ENCODE results near the gene LYPD5. TPM values are rescaled to one million over a fixed set of nuclear protein-coding genes. Genes with fewer than 3 reads are reported as not detected.
A peak's percentile ranks its signal among the peaks of the same experiment; 100 is the strongest.
"Not testable (repeated sequence)": the region's sequence is repeated elsewhere in the genome, so short reads cannot be mapped to it uniquely, and the experiment has no call there.

The LYPD5 gene
- polyA plus RNA-seq, 3 donors, result 0.42 to 0.71 (median 0.47) TPM

DNA sequence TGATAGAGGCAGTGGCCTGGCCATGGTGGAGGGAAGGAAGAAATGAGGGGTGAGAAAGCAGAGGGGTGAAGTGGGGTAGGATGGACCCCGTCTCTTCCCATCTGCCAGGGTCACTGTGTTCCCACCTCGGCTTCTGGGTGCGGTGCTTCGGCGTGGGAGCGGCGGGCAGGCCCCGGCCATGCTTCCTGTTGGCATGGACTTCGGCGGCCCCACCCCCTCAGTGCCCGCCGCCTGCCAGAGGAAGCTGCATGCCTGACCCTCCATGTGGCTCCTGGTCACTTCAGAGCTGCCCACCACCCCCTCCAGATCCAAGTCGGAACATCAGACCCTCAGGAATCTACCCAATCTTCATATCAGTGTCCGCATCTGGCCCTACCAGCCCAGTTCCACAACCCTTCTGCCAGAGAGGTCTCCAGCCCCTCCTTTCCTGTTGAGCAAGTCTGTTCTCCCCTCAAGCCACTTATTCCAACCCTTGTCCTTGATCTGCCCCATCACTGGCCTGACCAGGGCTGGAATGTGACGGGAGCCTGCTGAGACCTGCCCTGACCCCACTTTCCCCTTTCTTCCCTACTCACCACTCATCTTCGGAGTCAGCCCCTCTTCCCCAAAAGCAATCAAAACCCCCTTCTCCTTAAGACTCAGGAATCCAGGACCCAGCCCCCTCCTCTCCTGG lies 23.0 kb downstream of the LYPD5 start:
- DNase-seq (ENCODE audit: low read depth in 3 of 3, low spot score in 2 of 3), result no peak

DNA sequence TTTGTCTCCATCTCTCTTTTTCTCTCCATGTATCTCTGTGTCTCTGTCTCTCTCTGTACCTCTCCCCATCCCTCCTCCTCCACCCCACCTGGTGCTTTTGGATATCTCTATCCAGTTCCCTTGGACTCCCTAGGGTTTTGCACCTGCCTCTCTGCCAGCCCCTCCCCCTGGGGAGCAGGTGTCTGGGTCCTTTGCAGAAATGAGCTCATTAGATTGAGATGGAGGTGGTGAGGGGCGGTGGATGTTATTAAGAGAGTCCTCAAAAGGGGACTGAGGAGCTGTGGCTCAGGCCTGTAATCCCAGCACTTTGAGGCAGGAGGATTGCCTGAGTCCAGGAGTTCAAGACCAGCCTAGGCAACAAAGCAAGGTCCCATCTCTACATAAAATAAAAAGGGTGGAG lies 23.6 kb downstream of the LYPD5 start:
- DNase-seq (ENCODE audit: low read depth in 3 of 3, low spot score in 2 of 3), result no peak

DNA sequence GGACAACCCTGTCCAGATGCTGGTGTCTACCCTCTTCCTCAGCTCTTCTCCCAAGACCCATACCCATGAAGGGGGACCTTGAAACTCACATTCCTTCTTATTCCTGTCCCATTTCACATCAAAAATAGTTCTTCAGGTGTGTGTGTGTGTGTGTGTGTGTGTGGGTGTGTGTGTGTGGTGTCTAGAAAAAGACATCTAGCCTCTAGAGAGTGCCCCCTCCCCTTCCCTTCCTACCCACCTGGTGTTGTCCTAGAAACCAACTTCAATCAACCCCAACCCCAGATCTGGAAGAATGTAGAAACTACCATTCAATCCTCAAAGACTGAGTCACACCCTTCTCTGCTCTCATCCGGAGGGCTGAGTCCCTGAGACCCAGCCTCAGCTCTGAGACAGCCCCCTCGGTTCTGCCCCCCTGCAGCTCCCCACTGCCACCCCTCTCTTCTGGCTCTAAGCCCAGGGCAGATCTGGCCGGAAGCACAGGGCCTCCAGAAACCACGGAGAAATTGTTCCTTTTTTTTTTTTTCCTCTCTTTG lies 25.0 kb downstream of the LYPD5 start:
- DNase-seq (ENCODE audit: low read depth in 3 of 3, low spot score in 2 of 3), result no peak

DNA sequence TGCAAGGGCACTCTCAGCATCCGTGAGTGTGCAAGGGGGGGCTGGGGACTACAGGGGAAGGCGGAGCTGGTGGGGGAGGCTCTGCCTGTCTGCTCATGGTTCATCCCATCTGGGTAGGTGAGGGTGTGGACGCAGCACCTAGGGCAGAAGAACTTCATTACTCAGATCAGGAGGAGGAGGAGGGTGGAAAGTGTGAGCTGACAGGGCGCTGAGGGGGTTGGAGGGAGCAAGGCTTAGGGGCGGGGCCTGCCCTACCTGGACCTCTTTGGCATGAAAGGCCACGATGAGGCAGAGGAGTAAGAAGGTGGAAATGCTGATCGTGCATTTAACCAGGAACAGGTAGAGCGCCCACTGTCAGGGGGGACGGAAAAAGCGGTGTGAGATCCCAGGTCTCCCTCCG lies 26.0 kb downstream of the LYPD5 start:
- no peak for DNase-seq (ENCODE audit: low read depth in 3 of 3, low spot score in 2 of 3)

DNA sequence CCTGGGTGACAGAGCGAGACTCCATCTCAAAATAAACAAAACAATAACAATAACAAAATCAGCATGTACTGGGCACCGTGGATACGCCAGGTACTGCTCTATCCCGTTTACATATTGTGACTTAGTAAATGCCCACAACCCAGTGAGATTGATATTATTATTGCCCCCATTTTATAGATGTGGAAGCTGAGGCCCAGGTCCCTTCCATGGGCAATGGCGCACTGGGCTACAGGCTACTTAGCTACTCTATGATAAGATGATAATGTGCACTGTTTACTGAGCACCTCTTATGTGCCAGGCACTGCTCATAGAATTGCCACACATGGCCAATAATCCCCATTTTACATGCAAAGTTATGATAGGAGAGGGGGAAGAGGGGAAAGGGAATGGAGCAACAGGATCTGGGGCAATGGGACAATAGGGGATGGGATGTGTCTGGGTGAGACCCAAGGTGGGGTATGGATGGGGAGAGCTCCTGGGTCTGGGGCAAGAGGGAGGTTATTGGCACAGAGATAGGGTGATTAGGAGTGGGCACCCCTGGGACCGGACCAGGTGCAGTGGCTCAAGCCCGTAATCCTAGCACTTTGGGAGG lies 26.9 kb downstream of the LYPD5 start:
- DNase-seq (ENCODE audit: low read depth in 3 of 3, low spot score in 2 of 3), result no peak

DNA sequence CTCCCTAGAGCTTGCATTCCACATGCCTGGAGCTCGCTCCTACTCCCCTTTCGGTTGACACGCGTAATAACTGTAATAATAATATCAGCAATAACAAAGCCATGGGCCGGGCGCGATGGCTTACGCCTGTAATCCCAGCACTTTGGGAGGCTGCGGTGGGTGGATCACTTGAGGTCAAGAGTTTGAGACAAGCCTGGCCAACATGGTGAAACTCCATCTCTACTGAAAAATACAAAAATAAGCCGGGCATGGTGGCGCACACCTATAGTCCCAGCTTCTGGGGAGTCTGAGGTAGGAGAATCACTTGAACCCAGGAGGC lies 27.3 kb downstream of the LYPD5 start:
- not testable (repeated sequence) for DNase-seq (ENCODE audit: low read depth in 3 of 3, low spot score in 2 of 3)

DNA sequence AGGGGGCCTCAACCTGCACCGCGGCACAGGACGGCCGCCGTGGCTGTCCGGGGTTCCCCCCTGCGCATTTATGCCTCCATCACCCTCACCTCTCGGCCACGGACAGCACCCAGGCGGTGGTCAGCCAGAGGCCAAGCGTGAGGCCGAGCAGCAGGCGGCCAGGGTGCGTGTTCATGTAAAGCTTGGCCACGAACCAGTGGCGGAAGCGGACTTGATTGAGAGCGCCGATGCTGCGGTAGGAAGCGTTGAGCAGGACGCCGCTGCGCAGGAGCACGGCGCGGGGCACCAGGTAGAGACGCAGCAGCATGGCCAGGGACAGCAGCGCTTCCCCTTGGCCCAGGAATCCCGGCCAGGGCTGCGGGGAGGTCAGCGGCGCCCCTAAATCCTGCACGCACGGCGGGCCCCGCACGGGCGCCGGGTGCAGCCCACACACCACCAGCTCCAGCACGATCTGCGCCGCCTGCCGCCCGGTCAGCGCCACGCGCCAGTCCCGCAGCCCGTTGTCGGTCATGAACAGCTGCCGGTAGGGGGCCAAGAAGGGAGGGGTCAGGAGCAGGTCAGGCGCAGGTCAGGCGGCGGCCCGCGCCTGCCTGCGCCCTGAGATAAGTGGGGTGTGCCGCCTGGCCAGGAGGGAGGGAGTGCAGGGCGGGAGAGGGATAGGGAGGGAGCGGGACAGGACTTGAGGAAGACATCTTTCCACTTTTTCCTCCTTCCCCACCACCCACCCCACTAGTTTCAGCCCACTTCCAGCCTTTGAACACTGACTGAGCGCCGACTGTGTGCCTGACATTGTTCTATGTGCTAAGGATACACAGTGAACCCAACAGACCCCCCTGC lies 27.9 kb downstream of the LYPD5 start:
- no peak for DNase-seq (ENCODE audit: low read depth in 3 of 3, low spot score in 2 of 3)

DNA sequence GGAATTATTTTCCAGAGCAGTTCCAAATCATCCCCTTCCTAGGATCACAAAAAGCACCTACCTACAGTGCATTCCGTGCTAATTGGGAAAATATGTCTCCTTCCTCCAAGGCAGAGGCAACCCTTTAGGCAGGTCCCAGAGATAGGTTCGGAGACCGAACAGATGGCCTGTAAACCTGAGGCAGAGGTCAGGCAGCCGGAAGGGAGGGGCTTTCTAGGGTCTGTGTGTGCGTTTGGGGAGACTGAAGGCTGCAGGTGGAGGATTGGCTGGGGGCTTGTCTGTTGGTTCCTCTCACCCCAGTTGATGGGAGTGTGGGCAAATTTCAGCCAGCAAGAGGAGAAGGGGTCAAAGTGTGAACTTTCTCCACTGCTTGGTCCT lies 28.5 kb downstream of the LYPD5 start:
- no peak for DNase-seq (ENCODE audit: low read depth in 3 of 3, low spot score in 2 of 3)

DNA sequence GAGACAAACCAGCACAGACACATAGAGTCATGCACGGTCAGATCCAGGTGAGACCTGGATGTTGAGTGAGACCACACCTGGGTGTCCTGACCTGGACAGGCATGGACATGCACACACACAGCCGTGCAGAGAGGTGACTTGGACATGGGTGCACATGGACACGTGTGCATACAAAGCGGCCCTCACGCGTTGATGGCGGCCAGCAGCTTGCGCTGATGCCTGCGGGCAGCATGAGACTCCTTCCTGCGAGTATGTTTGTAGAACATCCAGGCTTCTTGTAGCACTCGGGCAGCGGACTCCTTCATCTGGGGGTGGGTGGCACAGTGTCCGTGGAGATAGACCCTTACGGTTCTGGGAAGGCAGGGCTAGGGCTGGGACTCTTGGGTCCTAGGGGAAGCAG lies 33.0 kb downstream of the LYPD5 start:
- no peak for DNase-seq (ENCODE audit: low read depth in 3 of 3, low spot score in 2 of 3)

DNA sequence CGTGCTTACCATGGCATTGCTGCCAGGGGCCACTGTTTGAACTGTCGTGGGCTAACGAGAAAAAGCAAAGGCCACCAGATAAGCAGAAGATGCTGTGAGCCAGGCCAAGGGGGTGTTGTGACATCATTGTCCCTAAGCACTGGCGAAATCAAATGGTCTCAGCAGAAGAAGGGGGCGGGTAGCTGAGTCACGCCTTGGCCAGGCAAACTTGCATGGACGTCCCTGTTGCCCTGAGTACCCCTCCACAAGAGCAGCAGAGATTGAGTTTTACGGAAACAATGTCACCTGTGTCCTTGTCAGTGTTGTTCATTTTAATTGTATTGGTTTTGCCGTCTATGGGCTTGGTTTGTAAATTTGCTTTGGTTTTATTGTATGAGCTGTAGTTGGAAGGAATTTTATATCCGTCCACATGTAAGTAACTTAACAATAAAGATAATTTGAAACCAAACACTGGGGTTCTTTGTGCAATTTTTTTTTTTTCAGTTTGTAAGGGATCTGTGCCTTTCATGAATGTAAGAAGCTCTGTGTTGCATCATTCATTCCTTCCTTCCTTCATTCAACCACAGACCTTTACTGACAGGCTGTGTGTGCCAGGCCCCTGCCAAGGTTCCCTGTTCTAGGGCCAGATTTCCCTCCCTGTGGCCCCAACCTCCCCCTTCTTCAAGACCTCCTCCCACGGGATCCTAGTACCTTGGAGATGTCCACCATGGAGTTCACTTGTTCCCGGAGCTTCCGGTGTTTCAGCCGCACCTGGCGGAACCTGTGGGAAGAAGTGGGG lies 33.8 kb downstream of the LYPD5 start:
- no peak for DNase-seq (ENCODE audit: low read depth in 3 of 3, low spot score in 2 of 3)

DNA sequence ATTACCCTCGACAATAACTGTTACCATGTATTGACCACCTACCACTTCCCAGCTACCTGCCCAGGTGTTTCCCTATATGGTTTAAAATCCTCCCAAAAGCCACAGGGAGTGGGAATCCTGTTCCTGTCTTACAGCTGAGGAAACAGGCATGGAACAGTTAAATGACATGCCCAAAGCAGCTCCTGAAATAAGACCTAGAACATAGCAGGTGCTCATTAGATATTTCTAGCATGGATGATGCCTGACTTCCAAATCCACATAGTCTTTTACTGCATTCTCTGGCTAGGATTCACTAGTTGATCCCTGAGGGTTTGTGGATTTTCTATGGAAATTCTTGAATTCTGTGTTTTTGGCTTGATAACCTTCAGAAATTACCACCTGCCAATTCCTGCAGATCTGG lies 34.4 kb downstream of the LYPD5 start:
- DNase-seq (ENCODE audit: low read depth in 3 of 3, low spot score in 2 of 3), result no peak

DNA sequence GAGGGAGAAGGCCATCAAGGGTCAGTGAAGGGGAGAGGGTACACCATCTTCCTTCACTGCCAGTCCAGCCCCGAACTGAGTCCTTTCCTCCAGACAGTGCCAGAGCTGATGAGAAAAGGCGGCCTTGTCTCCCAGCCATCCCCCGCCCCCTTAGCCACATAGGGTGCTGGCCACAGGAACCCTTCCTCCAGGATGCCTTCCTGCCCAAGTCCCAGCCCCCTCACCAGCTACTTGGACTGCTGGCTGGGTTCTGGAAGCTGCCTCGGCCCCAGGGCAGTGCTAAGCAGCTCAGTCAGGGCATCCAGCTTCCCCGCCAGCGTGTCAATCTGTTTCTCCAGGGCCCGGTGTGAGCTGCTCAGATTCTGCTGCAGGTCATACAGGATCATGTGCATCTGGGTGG lies 34.9 kb downstream of the LYPD5 start:
- DNase-seq (ENCODE audit: low read depth in 3 of 3, low spot score in 2 of 3), result no peak

DNA sequence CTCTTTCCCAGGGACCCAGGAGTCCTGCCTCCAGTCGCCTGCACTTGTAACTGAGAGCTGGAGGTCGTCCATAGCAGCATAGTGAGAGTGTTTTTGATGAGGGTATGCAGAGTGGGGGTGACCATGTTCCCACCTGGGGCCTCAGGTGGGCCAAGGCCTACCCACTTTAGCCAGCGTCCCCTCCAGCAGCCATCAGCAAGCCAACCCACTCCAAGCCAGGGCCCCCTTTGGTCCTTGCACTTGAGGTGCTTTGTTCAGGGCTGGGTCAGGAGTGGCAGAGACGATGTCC lies 35.5 kb downstream of the LYPD5 start:
- DNase-seq (ENCODE audit: low read depth in 3 of 3, low spot score in 2 of 3), result no peak

DNA sequence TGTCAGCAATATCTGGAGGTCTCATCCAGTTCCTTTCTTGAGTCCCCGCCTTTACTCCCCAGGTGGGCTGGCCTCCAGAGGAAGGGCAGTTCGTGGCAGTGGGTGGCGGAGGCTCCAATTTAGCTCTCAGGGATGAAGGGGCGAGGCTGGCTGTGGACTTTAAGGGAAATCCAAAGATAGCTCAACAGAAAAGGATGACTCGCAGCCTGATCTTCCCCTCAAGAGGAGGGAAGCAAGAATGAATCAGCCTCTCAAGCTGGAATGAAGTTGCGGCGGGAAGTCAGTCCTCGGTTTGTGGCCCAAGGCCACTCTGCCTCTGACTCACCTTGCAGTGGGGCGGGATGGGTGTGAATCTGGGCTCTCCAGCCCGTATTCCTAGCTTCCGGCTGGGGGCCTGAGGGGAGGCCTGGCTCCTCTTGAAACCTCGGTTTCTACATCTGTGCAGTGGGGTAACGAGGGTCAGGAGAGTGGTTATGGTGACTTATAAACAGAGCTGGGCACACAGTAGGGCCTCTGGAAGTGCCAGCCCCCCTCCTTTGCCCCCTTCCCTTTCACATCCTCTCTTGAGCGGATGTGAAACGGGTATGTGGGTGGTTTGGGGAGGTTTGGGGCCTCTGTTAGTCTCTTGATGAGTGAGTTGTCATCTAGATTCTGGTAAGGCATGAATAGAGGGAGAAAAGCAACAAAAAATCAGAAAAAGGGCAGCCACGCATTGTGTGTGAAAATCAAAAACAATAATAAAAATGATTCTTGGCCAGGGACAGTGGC lies 37.0 kb downstream of the LYPD5 start:
- DNase-seq (ENCODE audit: low read depth in 3 of 3, low spot score in 2 of 3), result no peak

DNA sequence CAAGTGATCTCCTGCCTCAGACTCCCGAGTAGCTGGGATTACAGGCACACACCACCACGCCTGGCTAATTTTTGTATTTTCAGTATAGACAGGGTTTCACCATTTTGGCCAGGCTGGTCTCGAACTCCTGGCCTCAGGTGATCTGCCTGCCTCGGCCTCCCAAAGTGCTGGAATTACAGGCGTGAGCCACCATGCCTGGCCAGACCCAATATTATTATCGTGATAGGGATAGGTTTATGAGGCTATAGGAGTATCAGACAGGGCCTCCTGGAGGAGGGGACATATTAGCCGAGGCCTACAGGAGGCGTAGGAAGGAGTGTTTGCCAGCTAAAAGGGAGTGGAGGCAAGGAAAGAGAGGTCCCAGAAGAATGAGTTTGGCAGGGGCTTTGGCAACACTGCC lies 37.6 kb downstream of the LYPD5 start:
- not testable (repeated sequence) for DNase-seq (ENCODE audit: low read depth in 3 of 3, low spot score in 2 of 3)

DNA sequence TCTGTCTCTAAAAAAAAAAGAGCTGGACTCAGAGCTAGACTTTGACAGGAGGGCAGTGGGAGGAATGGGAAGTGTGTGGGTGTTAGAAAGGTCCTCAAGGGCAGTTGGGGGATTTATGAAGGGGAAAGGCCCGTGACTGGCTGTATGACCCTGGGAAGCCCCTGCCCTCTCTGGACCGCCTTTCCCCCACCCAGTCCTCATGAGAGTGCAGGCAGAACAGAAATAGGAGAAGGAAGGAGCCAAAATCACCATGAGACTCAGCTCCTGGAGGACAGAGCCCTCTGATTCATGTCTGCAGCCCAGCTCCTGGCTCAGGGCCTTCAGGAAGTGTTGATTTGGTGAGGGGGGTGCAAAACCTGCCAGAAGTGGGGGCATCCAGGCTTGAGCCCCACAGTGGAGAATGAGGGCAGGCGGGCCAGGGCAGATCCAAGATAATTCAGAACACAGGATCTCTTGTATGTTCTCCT lies 38.7 kb downstream of the LYPD5 start:
- no peak for DNase-seq (ENCODE audit: low read depth in 3 of 3, low spot score in 2 of 3)

DNA sequence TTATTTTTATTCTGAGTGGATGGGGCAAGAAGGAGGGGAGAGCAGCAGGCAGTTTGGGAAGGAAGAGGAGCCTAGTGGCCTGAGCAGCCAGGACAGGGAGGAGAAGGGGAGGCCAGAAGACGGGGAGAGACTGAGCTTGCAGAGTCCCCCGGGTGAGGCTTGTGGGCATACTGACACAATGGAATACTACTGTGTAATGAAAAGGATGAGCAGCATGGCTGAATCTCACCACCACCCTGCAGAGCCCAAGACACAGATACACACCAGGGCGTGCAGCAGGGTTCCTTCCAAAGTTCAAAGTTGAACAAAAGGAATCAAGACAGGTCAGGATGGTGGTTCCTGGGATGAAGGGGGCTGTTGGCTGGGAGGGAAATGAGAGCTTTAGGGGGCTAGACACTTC lies 39.4 kb downstream of the LYPD5 start:
- DNase-seq (ENCODE audit: low read depth in 3 of 3, low spot score in 2 of 3), result no peak

DNA sequence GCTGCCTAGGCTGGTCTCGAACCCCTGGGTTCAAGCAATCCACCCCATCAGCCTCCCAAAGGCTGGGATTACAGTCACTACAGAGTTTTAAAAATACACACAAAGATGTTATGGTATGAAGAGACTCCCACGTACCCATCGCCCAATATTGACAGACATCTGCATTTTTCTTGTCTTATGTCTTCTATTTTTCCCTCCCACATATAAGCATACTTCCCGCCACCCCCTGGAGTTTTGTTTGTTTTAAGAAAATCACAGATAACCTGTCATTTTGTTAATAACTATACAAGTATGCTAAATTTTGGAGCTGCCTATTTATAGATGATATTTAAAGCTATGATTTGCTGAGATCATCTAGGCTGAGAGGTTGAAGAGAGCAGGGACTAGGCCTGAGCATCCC lies 41.3 kb downstream of the LYPD5 start:
- no peak for DNase-seq (ENCODE audit: low read depth in 3 of 3, low spot score in 2 of 3)

DNA sequence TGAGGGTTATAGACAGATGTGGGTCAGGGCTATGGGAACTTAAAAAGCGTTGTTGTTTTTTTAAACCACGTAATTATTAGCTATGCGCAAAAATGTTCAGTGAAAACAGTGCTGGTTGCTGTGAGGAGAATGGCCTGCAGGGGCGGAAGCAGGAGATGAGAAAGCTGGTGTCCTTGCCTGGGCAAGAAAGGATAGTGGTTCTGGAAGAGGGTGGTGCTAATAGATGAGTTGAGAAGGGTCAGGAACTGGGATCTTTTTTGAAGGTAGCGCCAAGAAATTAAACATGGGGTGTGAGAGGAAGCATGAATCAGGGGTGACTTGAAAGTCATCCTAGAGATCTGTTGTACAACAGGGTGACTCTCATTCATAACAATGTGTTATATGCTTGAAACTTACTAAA lies 42.7 kb downstream of the LYPD5 start:
- DNase-seq (ENCODE audit: low read depth in 3 of 3, low spot score in 2 of 3), result no peak

DNA sequence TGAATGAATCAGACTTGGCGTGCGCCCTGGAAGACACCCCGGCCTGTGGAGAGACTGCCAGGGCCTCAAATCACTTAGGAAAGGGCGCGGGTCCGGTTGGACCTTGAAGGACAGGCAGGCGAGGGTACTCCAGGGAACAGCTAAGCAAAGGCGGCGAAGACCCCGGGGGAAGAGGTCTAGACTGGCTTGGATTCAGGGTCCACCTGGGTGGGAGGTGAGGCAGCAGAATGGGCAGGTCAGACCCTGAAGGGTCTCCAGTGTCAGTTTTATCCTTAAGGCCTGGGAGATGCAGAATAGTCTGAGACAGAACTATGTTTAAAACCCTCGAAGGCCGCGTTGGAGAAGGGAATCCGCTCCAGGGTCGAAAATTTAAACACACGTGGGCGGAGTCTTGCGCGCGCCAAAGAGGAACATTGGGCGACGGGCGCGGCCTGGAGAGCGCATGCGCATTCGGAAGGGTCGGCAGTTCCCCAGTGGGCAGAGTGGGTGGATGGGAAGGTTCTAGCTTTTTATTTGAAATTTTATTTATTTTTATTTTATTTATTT lies 46.9 kb downstream of the LYPD5 start:
- peak; percentile 41 to 57 (median 56) for DNase-seq (ENCODE audit: low read depth in 3 of 3, low spot score in 2 of 3)

Measured in right renal cortex interstitium (tissue), 3 donors.